DMS 273 (cell line): ENCODE results near the gene ZNF143.
A peak's percentile ranks its signal among the peaks of the same experiment; 100 is the strongest.
"Not testable (repeated sequence)": the region's sequence is repeated elsewhere in the genome, so short reads cannot be mapped to it uniquely, and the experiment has no call there.

Source experiments
- DNase-seq: peaks from one replicate; lab custom pipeline; 2025; ENCODE audit not compliant: unreplicated experiment; lab: John Stamatoyannopoulos, UW

Gene ZNF143

GRCh38 chr11:9535189-9535781 lies 74.5 kb downstream of the ZNF143 start:
- DNase-seq, result peak; percentile 83

DNA sequence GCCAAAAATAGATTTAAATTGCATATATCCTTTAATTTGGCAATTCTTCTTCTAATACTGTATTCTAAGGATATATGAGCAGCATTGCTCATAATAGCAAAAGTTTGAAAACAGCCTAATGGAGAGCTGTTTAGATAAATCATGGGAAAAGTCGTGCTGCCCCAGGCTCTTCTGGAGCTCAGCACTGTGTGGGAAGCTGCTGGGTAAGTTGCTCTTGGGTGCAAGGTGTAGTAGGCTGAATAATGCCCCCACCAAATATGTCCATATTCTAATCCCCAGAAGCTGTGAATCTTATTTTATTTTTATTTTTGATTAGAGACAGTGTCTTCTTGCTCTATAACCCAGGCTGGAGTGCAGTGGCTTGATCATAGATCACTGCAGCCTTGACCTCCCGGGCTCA lies 77.7 kb downstream of the ZNF143 start:
- no peak for DNase-seq

GRCh38 chr11:9549216-9549615 lies 88.4 kb downstream of the ZNF143 start:
- not testable (repeated sequence) for DNase-seq

GRCh38 chr11:9550191-9550628 lies 89.4 kb downstream of the ZNF143 start:
- no peak for DNase-seq

- DNase-seq, result no peak
Observed at GRCh38 chr11:9561279-9561982, 100.6 kb downstream of the ZNF143 start.

DNA sequence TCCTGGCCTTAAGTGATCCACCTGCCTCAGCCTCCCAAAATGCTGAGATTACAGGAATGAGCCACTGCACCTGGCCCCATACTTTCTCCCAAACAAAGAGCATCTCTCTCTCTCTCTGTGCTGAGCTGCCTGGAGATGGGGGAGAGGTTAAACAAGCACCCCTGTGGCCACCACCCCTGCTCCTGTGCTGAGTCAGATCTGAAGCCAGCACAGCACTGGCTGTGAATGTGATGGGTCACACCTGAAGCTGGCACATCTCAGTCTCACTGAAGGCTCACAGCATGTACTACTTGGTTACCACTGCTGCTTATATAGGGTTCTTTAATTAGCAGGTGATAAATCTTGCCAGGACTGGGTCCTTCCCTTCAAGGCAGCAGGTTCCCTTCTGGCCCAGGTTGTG lies 101.9 kb downstream of the ZNF143 start:
- DNase-seq, result no peak

DNA sequence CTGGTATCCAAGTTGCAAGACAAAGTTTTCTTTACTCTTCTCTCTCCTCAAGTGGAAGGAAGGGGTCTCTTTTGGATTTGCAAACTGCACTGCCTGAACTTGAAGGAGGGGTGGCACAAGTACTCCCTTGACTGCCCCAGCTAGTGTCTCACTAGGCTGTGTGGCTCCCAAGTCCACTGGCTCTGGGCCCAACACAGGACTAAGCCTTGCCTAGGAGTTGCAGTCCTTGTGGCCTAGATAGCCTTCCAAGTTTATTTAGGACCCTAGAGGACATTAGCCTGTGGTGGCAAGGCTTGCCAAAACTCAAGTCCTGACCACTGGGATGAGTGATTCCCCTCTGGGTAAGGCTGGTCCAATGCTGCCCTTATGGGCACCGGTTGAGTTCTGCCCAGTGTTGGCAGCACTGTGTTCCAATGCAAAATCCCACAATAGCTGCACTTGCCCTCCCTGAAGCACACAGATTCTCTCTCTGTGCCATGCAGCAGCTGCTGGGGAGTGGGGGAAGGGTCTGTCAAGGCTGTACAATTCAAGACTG lies 102.5 kb downstream of the ZNF143 start:
- no peak for DNase-seq

DNA sequence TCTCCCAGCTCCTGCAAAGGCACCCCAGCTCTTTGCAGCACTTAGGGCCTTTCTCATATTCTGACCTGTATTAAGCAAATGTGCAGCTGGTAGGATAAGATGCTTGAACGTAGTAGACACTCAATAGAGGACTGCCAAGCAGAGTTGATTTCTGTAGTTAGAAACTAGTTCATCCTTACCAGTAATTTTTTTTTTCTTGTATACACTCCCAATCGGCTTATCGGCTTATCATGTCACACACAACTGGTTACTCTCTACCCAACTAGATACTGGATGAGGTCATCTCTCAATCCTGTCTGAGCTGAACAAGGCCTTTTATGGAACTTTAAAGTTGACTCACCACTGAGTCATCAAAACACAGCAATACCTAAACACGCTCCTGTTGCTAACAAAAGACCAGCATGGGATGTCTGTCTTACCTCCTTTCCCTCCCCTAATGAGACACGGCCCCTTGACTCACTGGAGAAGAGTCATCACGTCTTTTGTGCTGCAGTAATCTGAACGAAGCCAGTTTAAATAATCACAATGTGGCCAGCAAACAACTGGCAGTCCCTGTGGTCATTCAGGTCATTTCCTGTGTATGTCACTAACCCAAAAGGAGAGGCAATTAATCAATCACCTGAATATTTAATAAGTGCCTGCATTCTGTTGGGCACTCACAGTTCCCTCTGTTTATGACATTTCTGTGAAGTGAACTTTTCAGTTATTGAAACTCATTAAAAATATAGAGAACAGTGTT lies 105.2 kb downstream of the ZNF143 start:
- DNase-seq, result peak; percentile 65

GRCh38 chr11:9566561-9567063 lies 105.8 kb downstream of the ZNF143 start:
- no peak for DNase-seq

- DNase-seq, result no peak
Observed at GRCh38 chr11:9567401-9567800, 106.6 kb downstream of the ZNF143 start.

- DNase-seq, result no peak
Observed at GRCh38 chr11:9568161-9568853, 107.5 kb downstream of the ZNF143 start.

GRCh38 chr11:9568854-9569587 lies 108.2 kb downstream of the ZNF143 start:
- DNase-seq, result peak; percentile 57

DNA sequence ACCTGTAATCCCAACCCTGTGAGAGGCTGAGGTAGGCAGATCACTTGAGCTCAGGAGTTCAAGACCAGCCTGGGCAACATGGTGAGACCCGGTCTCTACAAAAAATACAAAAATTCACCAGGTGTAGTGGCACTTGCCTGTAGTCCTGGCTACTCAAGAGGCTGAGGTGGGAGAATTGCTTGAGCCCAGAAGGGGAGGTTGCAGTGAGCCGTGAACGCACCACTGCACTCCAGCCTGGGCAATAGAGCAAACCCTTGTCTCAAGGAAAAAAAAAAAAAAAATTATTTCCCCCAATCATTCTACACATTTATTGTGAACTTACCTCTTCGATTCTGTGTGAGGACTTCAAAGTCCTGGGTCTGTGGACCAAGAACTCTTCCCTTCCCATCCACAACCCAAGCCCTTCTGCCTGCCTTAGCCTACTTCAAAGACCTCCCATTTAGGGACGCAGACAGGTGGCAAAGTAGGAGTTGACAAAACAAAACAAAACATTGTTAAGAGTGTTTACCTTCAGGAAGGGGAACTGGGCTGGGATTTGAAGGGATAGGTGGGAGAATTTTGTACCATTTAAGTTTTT lies 108.9 kb downstream of the ZNF143 start:
- DNase-seq, result no peak

DNA sequence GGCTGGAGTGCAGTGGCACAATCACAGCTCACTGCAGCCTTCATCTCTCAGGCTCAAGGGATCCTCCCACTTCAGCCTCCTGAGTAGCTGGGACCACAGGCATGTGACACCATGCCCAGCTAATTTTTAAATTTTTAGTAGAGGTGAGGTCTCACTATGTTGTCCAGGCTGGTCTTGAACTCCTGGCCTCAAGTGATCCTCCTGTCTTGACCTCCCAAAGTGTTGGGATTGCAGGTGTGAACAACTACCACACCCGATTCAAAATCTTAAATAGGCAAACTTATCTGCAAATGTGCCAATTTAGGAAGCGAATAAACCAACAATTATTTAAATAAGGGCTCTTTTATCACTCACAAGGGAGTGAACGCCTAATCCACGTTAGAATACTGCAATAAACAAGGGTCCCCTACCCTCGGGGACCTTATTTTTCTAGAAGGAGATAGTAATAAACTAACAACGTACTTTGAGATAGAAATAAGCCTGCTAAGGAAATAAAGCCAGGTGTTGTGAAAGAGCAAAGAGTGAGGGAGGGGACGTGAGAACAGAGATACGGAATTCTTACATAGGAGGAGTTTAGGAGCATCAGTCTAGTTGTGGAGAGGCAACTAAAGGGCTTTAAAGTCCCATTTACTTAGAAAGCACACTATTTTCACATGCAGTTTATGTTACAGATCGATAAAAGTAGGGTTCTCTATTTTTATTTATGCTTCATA lies 109.7 kb downstream of the ZNF143 start:
- DNase-seq, result no peak

DNA sequence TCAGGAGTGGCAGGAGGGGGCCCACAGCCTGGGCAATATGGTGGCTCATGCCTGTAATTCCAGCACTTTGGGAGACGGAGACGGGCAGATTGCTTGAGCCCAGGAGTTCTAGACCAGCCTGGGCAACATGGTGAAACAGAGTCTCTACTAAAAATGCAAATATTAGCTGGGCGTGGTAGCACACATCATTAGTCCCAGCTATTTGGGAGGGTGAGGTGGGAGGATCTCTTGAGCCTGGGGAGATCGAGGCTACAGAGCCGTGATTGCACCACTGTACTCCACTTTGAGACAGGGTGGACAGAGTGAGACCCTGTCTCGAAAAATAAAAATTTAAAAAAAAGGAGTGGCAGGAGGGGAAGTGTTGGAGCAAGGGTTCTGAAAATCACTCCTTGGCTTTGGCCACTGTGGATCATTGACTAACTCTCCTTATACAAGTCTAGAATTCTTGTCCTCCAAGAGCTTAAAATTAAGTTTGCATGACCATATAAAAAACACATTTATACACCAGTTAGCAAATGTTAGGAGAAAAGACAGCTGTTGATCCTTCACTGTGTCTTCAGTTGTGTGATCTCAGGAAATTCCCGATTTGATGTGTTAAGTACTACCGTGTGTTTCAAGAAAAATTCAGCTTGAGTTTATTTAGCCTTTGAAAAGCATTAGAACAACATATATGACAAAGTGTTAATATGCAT lies 110.4 kb downstream of the ZNF143 start:
- no peak for DNase-seq

- DNase-seq, result no peak
Observed at GRCh38 chr11:9571763-9572115, 110.9 kb downstream of the ZNF143 start.

DNA sequence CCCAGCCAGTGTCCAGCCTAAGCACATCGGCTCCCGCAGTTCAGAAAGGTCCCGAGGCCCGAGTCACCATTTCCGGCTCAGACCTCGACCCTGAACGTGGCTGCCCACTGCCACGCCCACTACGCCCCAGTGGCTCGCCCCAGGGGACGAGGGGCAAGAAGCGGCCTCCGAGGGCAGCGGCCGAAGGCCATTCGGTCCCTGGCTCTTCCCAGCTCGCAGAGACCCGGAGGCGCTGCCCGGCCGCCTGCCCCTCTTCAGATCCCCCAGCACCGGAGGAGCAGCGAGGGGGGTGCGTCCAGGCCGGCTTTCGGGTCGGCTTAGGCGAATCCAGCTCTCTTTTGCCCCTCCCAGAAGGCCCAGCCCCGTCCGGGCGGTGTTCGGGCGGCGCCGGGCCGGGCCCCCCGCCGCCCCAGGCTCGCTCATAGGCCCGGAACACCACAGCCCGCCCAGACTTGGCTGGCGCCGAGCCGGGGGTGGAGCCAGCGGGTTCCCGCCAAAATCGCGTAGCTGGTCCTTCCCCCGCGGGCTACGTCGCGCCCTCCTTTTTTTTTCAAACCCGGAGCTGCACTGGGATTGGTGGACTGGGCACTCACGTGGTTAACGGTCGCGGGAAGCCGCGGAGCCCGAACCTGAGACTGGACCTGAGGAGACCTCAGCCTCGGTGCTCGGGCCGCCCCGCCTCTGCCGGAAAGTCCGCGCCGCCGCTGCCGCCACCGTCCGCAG lies 112.4 kb downstream of the ZNF143 start, which contains the start of gene WEE1:
Gene WEE1 (plus strand): TSS at position 619 of the 723 bp plus-strand sequence. CDS start 264 bp downstream, outside the sequence.
- DNase-seq, result peak; percentile 98
